ENCODE data around the gene CRYBA4. TPM values are rescaled to one million over a fixed set of nuclear protein-coding genes. Genes with fewer than 3 reads are reported as not detected.

CRYBA4 gene
- 0.37 and 0.52 TPM in 2 replicates for total RNA-seq (2021)
- long read RNA-seq, result 0 reads

- Histone ChIP-seq H3K14ac (ENCODE audit: insufficient read depth, low read length) (no peak within 1 kb of the TSS), H2BK5ac (ENCODE audit: insufficient read length, low read length) (no peak within 1 kb of the TSS), H3K27ac (ENCODE audit: insufficient read length, low read depth, low read length) (no peak within 1 kb of the TSS), H3K79me2 (ENCODE audit: insufficient read depth, low read length) (no peaks in the 10 kb centered on the region), H3K4me2 (ENCODE audit: insufficient read depth, insufficient read length, low read length) (no peak within 1 kb of the TSS), H2BK15ac (ENCODE audit: low read depth, low read length) (no peak within 1 kb of the TSS), H3K56ac (ENCODE audit: insufficient read length, low read depth, low read length) (no peak within 1 kb of the TSS), H4K5ac (ENCODE audit: insufficient read length, low read depth, low read length) (no peak within 1 kb of the TSS), H3K23ac (ENCODE audit: insufficient read length, low read depth, low read length) (no peak within 1 kb of the TSS), H3K9ac (ENCODE audit: extremely low read depth, insufficient read length, low read length) (no peak within 1 kb of the TSS), H2BK12ac (ENCODE audit: insufficient read length, low read depth, low read length) (no peak within 1 kb of the TSS), H2AK5ac (ENCODE audit: insufficient read length, low read length) (no peak within 1 kb of the TSS), H2BK120ac (ENCODE audit: low read depth, low read length, poor library complexity, severe bottlenecking) (no peak within 1 kb of the TSS), H3K27me3 (ENCODE audit: insufficient read depth, low read length) (no peaks in the 10 kb centered on the region), H3K18ac (ENCODE audit: insufficient read length, low read depth, low read length) (no peak within 1 kb of the TSS), H3K9me3 (ENCODE audit: control insufficient read depth, low read depth, low read length) (no peaks in the 10 kb centered on the region), H4K91ac (ENCODE audit: insufficient read length, low read depth, low read length) (no peak within 1 kb of the TSS), H4K20me1 (ENCODE audit: control insufficient read depth, insufficient read depth, insufficient read length) (no peaks in the 10 kb centered on the region), H3K4ac (ENCODE audit: low read depth, low read length) (no peak within 1 kb of the TSS), H2BK20ac (ENCODE audit: low read depth, low read length, poor library complexity, severe bottlenecking) (no peak within 1 kb of the TSS), H3K79me1 (ENCODE audit: insufficient read depth, low read depth, low read length, poor library complexity, severe bottlenecking) (no peaks in the 10 kb centered on the region), H3K23me2 (ENCODE audit: insufficient read length, low read depth, low read length, poor library complexity, severe bottlenecking) (no peaks in the 10 kb centered on the region), H2AFZ (ENCODE audit: low read length) (no peak within 1 kb of the TSS), H3T11ph (ENCODE audit: low read length) (no peak within 1 kb of the TSS), H4K8ac (replicated peaks; ENCODE audit: insufficient read length, low read depth, low read length) (no peak within 1 kb of the TSS), H3K4me1 (ENCODE audit: insufficient read depth, low read length) (peaks cover 10% of the 10 kb centered on the region; the same call in 1 of the 2 replicates)
- H3K36me3 Mint-ChIP-seq (ENCODE audit: insufficient read depth in 1 of 3, low read depth in 3 of 3), result no peaks in the 10 kb centered on the region; a peak in 1 of 7 replicates
- TF ChIP-seq CTCF (conservative IDR thresholded peaks at IDR 0.05), result no peak
- no CpG with 5 or more reads among the region's 7 CpGs for WGBS (ENCODE audit: extremely low coverage, insufficient read length, low lambda C conversion rate)
- peaks cover 26 to 37% of the 10 kb centered on the region in 2 experiments for H3K4me1 Mint-ChIP-seq
- peaks cover 38% of the 10 kb centered on the region for H3K27me3 Mint-ChIP-seq (ENCODE audit: low read depth)
- H3K4me3 Mint-ChIP-seq, result no peak within 1 kb of the TSS
- no peaks in the 10 kb centered on the region; a peak in 1 of 5 replicates for H3K9me3 Mint-ChIP-seq
- no peak for DNase-seq
- H3K27ac Mint-ChIP-seq, result no peak within 1 kb of the TSS; a peak in 1 of 7 replicates
These were observed at the start of gene CRYBA4 for GRCh38 chr22:26621663-26622062. TSS of gene CRYBA4 (plus strand) at chr22:26621963. CDS start at chr22:26622597, 634 bp downstream.
